K562 (cell line): ENCODE data around the gene CSN1S1. TPM values are rescaled to one million over a fixed set of nuclear protein-coding genes. Genes with fewer than 3 reads are reported as not detected.

Experiments
- ATAC-seq: fragments of 200-7000 bp; cut with Tn5 transposase; 3 replicates; pipeline ENCODE4 v1.9.1; 2020; ENCODE audit warnings: moderate library complexity
- BruUV-seq: library from RNA; stranded (reverse); fragments of 400-500 nt; replicated peaks from 2 replicates; lab custom pipeline; 2021; lab: Mats Ljungman, UMichigan
- CTCF ChIA-PET: fragments of 300-600 bp; formaldehyde crosslinking; extraction: SDS; loops from one replicate; lab custom pipeline; 2021; ENCODE audit warnings: low intra/inter-chr PET ratio; lab: Yijun Ruan, JAX
- POLR2A ChIA-PET: fragments of 300-600, 350-650 bp; sonication (Branson Sonifier 250); formaldehyde crosslinking; extraction: SDS; loops from one replicate; lab custom pipeline; 2021; ENCODE audit warnings: antibody characterized with exemption, inconsistent platforms; lab: Yijun Ruan, JAX
- DNase-seq, 4 experiments: peaks; one replicate each; pipeline versions ENCODE4 v3.0.0 to v3.0.0-alpha.2; 2011 to 2018; ENCODE audit warnings: low spot score in 3 of 4, mixed read lengths in 3 of 4; ENCODE audit errors: extremely low read depth in 1 of 4
- FAIRE-seq: peaks from 2 replicates; lab custom pipeline; 2011; peaks lifted over from hg19 to GRCh38; lab: Jason Lieb, UNC
- H2AFZ ChIP-seq: 2 replicates; pipeline ENCODE4 v1.6.0; 2011; ENCODE audit warnings: low read depth, low read length, control low read depth, inconsistent platforms
- H3K27ac ChIP-seq: fragments of 200-600 bp; 3 replicates; pipeline ENCODE4 v1.8.0; 2011; ENCODE audit warnings: low read depth, mild to moderate bottlenecking, control low read depth, inconsistent platforms, low read length, moderate library complexity, mixed read lengths; ENCODE audit errors: extremely low read depth
- H3K27me3 ChIP-seq, 2 experiments: fragments of 300-600 bp in 1 of 2; 2 replicates in 1 of 2; 3 replicates in 1 of 2; pipeline versions ENCODE4 v1.6.0 to v1.8.0; 2011; ENCODE audit warnings: inconsistent platforms in 2 of 2, low read length in 2 of 2, mild to moderate bottlenecking in 1 of 2, mixed read lengths in 1 of 2, moderate library complexity in 1 of 2; ENCODE audit not compliant: control insufficient read depth in 2 of 2, insufficient read depth in 2 of 2
- H3K36me3 ChIP-seq: fragments of 300-600 bp; 3 replicates; pipeline ENCODE4 v1.8.0; 2011; ENCODE audit warnings: mild to moderate bottlenecking, low read length, inconsistent platforms; ENCODE audit not compliant: control insufficient read depth, insufficient read depth
- H3K4me1 ChIP-seq, 2 experiments: fragments of 200-600 bp in 1 of 2; replicated peaks in 1 of 2; 2 replicates in 1 of 2; 3 replicates in 1 of 2; pipeline versions ENCODE4 v1.5.1 to v1.8.0; 2011; ENCODE audit warnings: inconsistent platforms in 2 of 2, low read length in 2 of 2, mild to moderate bottlenecking in 1 of 2, mixed read lengths in 1 of 2, moderate library complexity in 1 of 2; ENCODE audit not compliant: control insufficient read depth in 2 of 2, insufficient read depth in 2 of 2
- H3K4me2 ChIP-seq: 2 replicates; pipeline ENCODE4 v1.6.1; 2011; ENCODE audit warnings: low read length, control low read depth, inconsistent platforms, mixed read lengths; ENCODE audit not compliant: insufficient read depth
- H3K4me3 ChIP-seq: fragments of 200-600 bp; sonication (generic), shearing (Covaris generic); 2 replicates; pipeline ENCODE4 v1.5.1; 2016; ENCODE audit warnings: control low read depth, inconsistent platforms
- H3K79me2 ChIP-seq: fragments of 200-600 bp; 3 replicates; pipeline ENCODE4 v1.8.0; 2011; ENCODE audit warnings: low read length, inconsistent platforms; ENCODE audit not compliant: control insufficient read depth, insufficient read depth
- H3K9ac ChIP-seq, 2 experiments: 2 replicates each; pipeline versions ENCODE4 v1.6.0 to v1.6.1; 2011; ENCODE audit warnings: low read depth in 2 of 2, low read length in 2 of 2, control low read depth in 1 of 2, inconsistent platforms in 1 of 2, mild to moderate bottlenecking in 1 of 2, mixed read lengths in 1 of 2; ENCODE audit not compliant: insufficient read depth in 1 of 2
- H3K9me1 ChIP-seq: one replicate; pipeline ENCODE4 v1.6.0; 2011; ENCODE audit warnings: inconsistent platforms, mild to moderate bottlenecking, low read length, moderate library complexity; ENCODE audit not compliant: control insufficient read depth, insufficient read depth
- H3K9me3 ChIP-seq: replicated peaks from 2 replicates; pipeline ENCODE4 v1.5.1; 2011; ENCODE audit warnings: low read depth, low read length, inconsistent platforms; ENCODE audit not compliant: control insufficient read depth, insufficient read depth
- H4K20me1 ChIP-seq: replicated peaks from 2 replicates; pipeline ENCODE4 v1.6.1; 2011; ENCODE audit warnings: low read length, inconsistent platforms, mixed read lengths; ENCODE audit not compliant: control insufficient read depth, insufficient read depth
- CBFA2T2 ChIP-seq: fragments of 450-650 bp; conservative IDR thresholded peaks from 2 replicates; pipeline ENCODE4 v1.6.1; 2017; ENCODE audit warnings: mild to moderate bottlenecking
- CBX8 ChIP-seq: fragments of 200-600 bp; sonication (generic); IDR thresholded peaks from 2 replicates; pipeline ENCODE4 v1.6.1; 2012; ENCODE audit warnings: borderline replicate concordance, mixed run types, low read depth, mild to moderate bottlenecking, moderate library complexity, mixed read lengths, low read length, control low read depth, inconsistent platforms; ENCODE audit not compliant: poor library complexity, severe bottlenecking; ENCODE audit errors: extremely low read depth
- EZH2 ChIP-seq: IDR thresholded peaks from 2 replicates; pipeline ENCODE4 v1.6.1; 2012; ENCODE audit warnings: low read depth, mild to moderate bottlenecking, inconsistent platforms, low read length, borderline replicate concordance
- HNRNPL ChIP-seq: fragments of 200-400 bp; formaldehyde crosslinking; IDR thresholded peaks from 2 replicates; pipeline ENCODE4 v1.6.1; 2017; ENCODE audit warnings: low read depth, mild to moderate bottlenecking, low read length
- HSF4 ChIP-seq: fragments of 250-450 bp; sonication (Bioruptor Pico); IDR thresholded peaks from 2 replicates; pipeline ENCODE4 v2.1.2; 2022; ENCODE audit warnings: mild to moderate bottlenecking, moderate library complexity, borderline replicate concordance
- MYBL2 ChIP-seq, 2 experiments: fragments of 450-650 bp in 1 of 2; sonication (generic) in 1 of 2; formaldehyde crosslinking in 1 of 2; IDR thresholded peaks; 2 replicates each; pipeline versions ENCODE4 v1.6.1 to v1.8.1; 2017 to 2022; ENCODE audit warnings: borderline replicate concordance in 1 of 2, inconsistent platforms in 1 of 2, low read depth in 1 of 2, mild to moderate bottlenecking in 1 of 2, missing genetic modification reagents in 1 of 2, moderate library complexity in 1 of 2
- NCOR1 ChIP-seq: fragments of 450-650 bp; IDR thresholded peaks from 2 replicates; pipeline ENCODE4 v1.6.1; 2016; ENCODE audit warnings: mild to moderate bottlenecking, moderate library complexity
- TAF9B ChIP-seq: fragments of 450-650 bp; IDR thresholded peaks from 2 replicates; pipeline ENCODE4 v1.6.1; 2018; ENCODE audit warnings: mild to moderate bottlenecking; ENCODE audit not compliant: partially characterized antibody
- ZNF140 ChIP-seq: fragments of 250-450 bp; sonication (Bioruptor Pico); IDR thresholded peaks from 2 replicates; pipeline ENCODE4 v1.8.0; 2021; ENCODE audit warnings: moderate library complexity, mild to moderate bottlenecking, inconsistent platforms
- ZNF253 ChIP-seq: fragments of 250-450 bp; sonication (Bioruptor Pico); conservative IDR thresholded peaks from 2 replicates; pipeline ENCODE4 v1.6.1; 2021; ENCODE audit warnings: mild to moderate bottlenecking
- in situ Hi-C: fragments of 300-500 bp; cut with MboI; formaldehyde crosslinking; loops from 4 replicates; pipeline ENCODE4 v1.15.0; 2018; ENCODE audit warnings: inconsistent platforms, mixed read lengths
- intact Hi-C: fragments of 100-400 bp; cut with micrococcal nuclease; formaldehyde crosslinking; loops from 2 replicates; pipeline ENCODE4 v1.14.2; 2022
- polyA plus RNA-seq, 8 experiments: library from polyadenylated mRNA; depleted of rRNA in 4 of 8; stranded (reverse) in 5 of 8; unstranded in 3 of 8; fragments of >200 nt; fragmentation: Nextera tagmentation in 2 of 8; fragmentation: Illumina TruSeq in 1 of 8; extraction: Ambion mirVana in 2 of 8; extraction: Trizol in 1 of 8; gene quantifications; 2 replicates each; pipeline versions ENCODE4 v1.2.1 to v1.2.3, GENCODE V29; 2011 to 2014; ENCODE audit warnings: inconsistent platforms in 1 of 8, missing spikeins in 1 of 8
- total RNA-seq, 7 experiments: library from RNA; depleted of rRNA in 6 of 7; stranded (reverse); fragments of >200 nt in 6 of 7; fragmentation: Illumina TruSeq in 2 of 7; extraction: Trizol in 2 of 7; gene quantifications; 2 replicates each; pipeline versions ENCODE4 v1.2.1 to v1.2.3, GENCODE V29; 2011 to 2021; ENCODE audit warnings: low replicate concordance in 1 of 7
- TF ChIP-seq, protein P1 (sequence below): fragments of 250-450 bp; sonication (Bioruptor Pico); IDR thresholded peaks from 2 replicates; pipeline ENCODE4 v1.8.0; 2022; ENCODE audit warnings: moderate library complexity, mild to moderate bottlenecking, inconsistent platforms
- TF ChIP-seq, protein P2 (sequence below): fragments of 250-450 bp; sonication (Bioruptor Pico); IDR thresholded peaks from 2 replicates; pipeline ENCODE4 v1.4.0; 2020; ENCODE audit warnings: borderline replicate concordance
- TF ChIP-seq, protein P3 (sequence below): sonication (generic); formaldehyde crosslinking; IDR thresholded peaks from 2 replicates; pipeline ENCODE4 v1.8.1; 2023; ENCODE audit warnings: mild to moderate bottlenecking, missing genetic modification reagents, moderate library complexity
- TF ChIP-seq, protein P4 (sequence below): IDR thresholded peaks from 2 replicates; pipeline ENCODE4 v1.6.1; 2011; ENCODE audit warnings: borderline replicate concordance, low read depth, mild to moderate bottlenecking, moderate library complexity, low read length; ENCODE audit not compliant: insufficient read depth, poor library complexity, severe bottlenecking

CSN1S1 gene
- total and polyA plus RNA-seq, 9 of the 15 experiments (the other 6 are each of a cell fraction or from before 2014, with no cell fraction given), result not detected

DNA sequence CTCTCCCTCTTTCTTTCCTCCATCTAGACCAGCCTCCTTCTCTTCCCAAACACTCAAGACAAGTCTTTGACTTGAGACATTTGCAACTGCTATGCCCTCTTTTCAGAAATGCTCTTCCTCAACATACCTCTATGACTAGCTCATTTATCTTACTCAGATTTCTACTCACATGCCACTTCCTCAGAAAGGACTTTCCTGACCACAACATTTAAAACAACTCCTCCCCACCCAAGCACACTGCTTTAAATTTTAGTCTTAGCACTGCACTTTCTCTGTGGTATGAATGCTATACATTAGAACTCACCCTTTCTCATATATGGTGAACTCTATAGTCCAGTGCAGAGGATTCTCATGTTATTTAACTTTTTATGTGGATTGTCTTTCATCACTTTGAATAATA is 42.5 kb upstream of the CSN1S1 start:
- no peak overlapping the region for H3K27ac ChIP-seq
- H3K4me3 ChIP-seq, result no peak overlapping the region
- TF ChIP-seq, protein P1, sequence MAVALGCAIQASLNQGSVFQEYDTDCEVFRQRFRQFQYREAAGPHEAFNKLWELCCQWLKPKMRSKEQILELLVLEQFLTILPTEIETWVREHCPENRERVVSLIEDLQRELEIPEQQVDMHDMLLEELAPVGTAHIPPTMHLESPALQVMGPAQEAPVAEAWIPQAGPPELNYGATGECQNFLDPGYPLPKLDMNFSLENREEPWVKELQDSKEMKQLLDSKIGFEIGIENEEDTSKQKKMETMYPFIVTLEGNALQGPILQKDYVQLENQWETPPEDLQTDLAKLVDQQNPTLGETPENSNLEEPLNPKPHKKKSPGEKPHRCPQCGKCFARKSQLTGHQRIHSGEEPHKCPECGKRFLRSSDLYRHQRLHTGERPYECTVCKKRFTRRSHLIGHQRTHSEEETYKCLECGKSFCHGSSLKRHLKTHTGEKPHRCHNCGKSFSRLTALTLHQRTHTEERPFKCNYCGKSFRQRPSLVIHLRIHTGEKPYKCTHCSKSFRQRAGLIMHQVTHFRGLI (CRISPR knock-in tag), result no peak
- TF ChIP-seq, protein P2, sequence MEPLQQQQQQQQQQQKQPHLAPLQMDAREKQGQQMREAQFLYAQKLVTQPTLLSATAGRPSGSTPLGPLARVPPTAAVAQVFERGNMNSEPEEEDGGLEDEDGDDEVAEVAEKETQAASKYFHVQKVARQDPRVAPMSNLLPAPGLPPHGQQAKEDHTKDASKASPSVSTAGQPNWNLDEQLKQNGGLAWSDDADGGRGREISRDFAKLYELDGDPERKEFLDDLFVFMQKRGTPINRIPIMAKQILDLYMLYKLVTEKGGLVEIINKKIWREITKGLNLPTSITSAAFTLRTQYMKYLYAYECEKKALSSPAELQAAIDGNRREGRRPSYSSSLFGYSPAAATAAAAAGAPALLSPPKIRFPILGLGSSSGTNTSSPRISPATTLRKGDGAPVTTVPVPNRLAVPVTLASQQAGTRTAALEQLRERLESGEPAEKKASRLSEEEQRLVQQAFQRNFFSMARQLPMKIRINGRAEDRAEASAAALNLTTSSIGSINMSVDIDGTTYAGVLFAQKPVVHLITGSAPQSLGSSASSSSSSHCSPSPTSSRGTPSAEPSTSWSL (CRISPR knock-in tag), result no peak
- TF ChIP-seq MYBL2 (IDR thresholded peaks at IDR 0.05; ENCODE audit: low read depth), result no peak
- no peak for TF ChIP-seq MYBL2 (CRISPR knock-in tag; IDR thresholded peaks at IDR 0.05; ENCODE audit: borderline replicate concordance)
- no peak for TF ChIP-seq ZNF253 (CRISPR knock-in tag)
- no peak for TF ChIP-seq TAF9B
- TF ChIP-seq, protein P3, sequence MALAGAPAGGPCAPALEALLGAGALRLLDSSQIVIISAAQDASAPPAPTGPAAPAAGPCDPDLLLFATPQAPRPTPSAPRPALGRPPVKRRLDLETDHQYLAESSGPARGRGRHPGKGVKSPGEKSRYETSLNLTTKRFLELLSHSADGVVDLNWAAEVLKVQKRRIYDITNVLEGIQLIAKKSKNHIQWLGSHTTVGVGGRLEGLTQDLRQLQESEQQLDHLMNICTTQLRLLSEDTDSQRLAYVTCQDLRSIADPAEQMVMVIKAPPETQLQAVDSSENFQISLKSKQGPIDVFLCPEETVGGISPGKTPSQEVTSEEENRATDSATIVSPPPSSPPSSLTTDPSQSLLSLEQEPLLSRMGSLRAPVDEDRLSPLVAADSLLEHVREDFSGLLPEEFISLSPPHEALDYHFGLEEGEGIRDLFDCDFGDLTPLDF (CRISPR knock-in tag), result no peak
- TF ChIP-seq ZNF140 (CRISPR knock-in tag), result no peak
- TF ChIP-seq HSF4, result no peak
- no peak for TF ChIP-seq NCOR1
- TF ChIP-seq CBFA2T2, result no peak
- no peak for TF ChIP-seq HNRNPL
- TF ChIP-seq CBX8, result no peak
- no peak for TF ChIP-seq EZH2
- TF ChIP-seq, protein P4, sequence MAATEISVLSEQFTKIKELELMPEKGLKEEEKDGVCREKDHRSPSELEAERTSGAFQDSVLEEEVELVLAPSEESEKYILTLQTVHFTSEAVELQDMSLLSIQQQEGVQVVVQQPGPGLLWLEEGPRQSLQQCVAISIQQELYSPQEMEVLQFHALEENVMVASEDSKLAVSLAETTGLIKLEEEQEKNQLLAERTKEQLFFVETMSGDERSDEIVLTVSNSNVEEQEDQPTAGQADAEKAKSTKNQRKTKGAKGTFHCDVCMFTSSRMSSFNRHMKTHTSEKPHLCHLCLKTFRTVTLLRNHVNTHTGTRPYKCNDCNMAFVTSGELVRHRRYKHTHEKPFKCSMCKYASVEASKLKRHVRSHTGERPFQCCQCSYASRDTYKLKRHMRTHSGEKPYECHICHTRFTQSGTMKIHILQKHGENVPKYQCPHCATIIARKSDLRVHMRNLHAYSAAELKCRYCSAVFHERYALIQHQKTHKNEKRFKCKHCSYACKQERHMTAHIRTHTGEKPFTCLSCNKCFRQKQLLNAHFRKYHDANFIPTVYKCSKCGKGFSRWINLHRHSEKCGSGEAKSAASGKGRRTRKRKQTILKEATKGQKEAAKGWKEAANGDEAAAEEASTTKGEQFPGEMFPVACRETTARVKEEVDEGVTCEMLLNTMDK, result no peak
- no peak for DNase-seq
- ATAC-seq, result no peak
- H3K27me3 ChIP-seq, result no peaks in the 10 kb centered on the region
- ChIA-PET POLR2A (no interaction called here), CTCF (no interaction called here)
- H3K9me3 ChIP-seq, result no peaks in the 10 kb centered on the region
- no peaks in the 10 kb centered on the region for H3K36me3 ChIP-seq
- no peaks in the 10 kb centered on the region for H3K4me1 ChIP-seq
- no peaks in the 10 kb centered on the region for H3K9me1 ChIP-seq
- H3K4me2 ChIP-seq, result no peak overlapping the region
- H2AFZ ChIP-seq, result no peak overlapping the region
- intact Hi-C loops, result no loop called here
- H4K20me1 ChIP-seq, result no peaks in the 10 kb centered on the region
- FAIRE-seq, result no peak
- no TSS peak for BruUV-seq
- in situ Hi-C loops, result no loop called here
- no peaks in the 10 kb centered on the region for H3K79me2 ChIP-seq
- no peak overlapping the region for H3K9ac ChIP-seq
